K562 (cell line): Measurements from ENCODE around the gene HSPB8. TPM values are rescaled to one million over a fixed set of nuclear protein-coding genes. Genes with fewer than 3 reads are reported as not detected.

ENCODE experiments used
- ATAC-seq: fragments of 200-7000 bp; cut with Tn5 transposase; 3 replicates; pipeline ENCODE4 v1.9.1; 2020; ENCODE audit warnings: moderate library complexity
- BruUV-seq: library from RNA; stranded (reverse); fragments of 400-500 nt; replicated peaks from 2 replicates; lab custom pipeline; 2021; lab: Mats Ljungman, UMichigan
- CTCF ChIA-PET: fragments of 300-600 bp; formaldehyde crosslinking; extraction: SDS; loops from one replicate; lab custom pipeline; 2021; ENCODE audit warnings: low intra/inter-chr PET ratio; lab: Yijun Ruan, JAX
- POLR2A ChIA-PET: fragments of 300-600, 350-650 bp; sonication (Branson Sonifier 250); formaldehyde crosslinking; extraction: SDS; loops from one replicate; lab custom pipeline; 2021; ENCODE audit warnings: antibody characterized with exemption, inconsistent platforms; lab: Yijun Ruan, JAX
- DNase-seq, 4 experiments: peaks; one replicate each; pipeline versions ENCODE4 v3.0.0 to v3.0.0-alpha.2; 2011 to 2018; ENCODE audit warnings: low spot score in 3 of 4, mixed read lengths in 3 of 4; ENCODE audit errors: extremely low read depth in 1 of 4
- FAIRE-seq: peaks from 2 replicates; lab custom pipeline; 2011; peaks lifted over from hg19 to GRCh38; lab: Jason Lieb, UNC
- H2AFZ ChIP-seq: 2 replicates; pipeline ENCODE4 v1.6.0; 2011; ENCODE audit warnings: low read depth, low read length, control low read depth, inconsistent platforms
- H3K27ac ChIP-seq: fragments of 200-600 bp; 3 replicates; pipeline ENCODE4 v1.8.0; 2011; ENCODE audit warnings: low read depth, mild to moderate bottlenecking, control low read depth, inconsistent platforms, low read length, moderate library complexity, mixed read lengths; ENCODE audit errors: extremely low read depth
- H3K27me3 ChIP-seq, 2 experiments: fragments of 300-600 bp in 1 of 2; 2 replicates in 1 of 2; 3 replicates in 1 of 2; pipeline versions ENCODE4 v1.6.0 to v1.8.0; 2011; ENCODE audit warnings: inconsistent platforms in 2 of 2, low read length in 2 of 2, mild to moderate bottlenecking in 1 of 2, mixed read lengths in 1 of 2, moderate library complexity in 1 of 2; ENCODE audit not compliant: control insufficient read depth in 2 of 2, insufficient read depth in 2 of 2
- H3K36me3 ChIP-seq: fragments of 300-600 bp; 3 replicates; pipeline ENCODE4 v1.8.0; 2011; ENCODE audit warnings: mild to moderate bottlenecking, low read length, inconsistent platforms; ENCODE audit not compliant: control insufficient read depth, insufficient read depth
- H3K4me1 ChIP-seq, 2 experiments: fragments of 200-600 bp in 1 of 2; replicated peaks in 1 of 2; 2 replicates in 1 of 2; 3 replicates in 1 of 2; pipeline versions ENCODE4 v1.5.1 to v1.8.0; 2011; ENCODE audit warnings: inconsistent platforms in 2 of 2, low read length in 2 of 2, mild to moderate bottlenecking in 1 of 2, mixed read lengths in 1 of 2, moderate library complexity in 1 of 2; ENCODE audit not compliant: control insufficient read depth in 2 of 2, insufficient read depth in 2 of 2
- H3K4me2 ChIP-seq: 2 replicates; pipeline ENCODE4 v1.6.1; 2011; ENCODE audit warnings: low read length, control low read depth, inconsistent platforms, mixed read lengths; ENCODE audit not compliant: insufficient read depth
- H3K4me3 ChIP-seq: fragments of 200-600 bp; sonication (generic), shearing (Covaris generic); 2 replicates; pipeline ENCODE4 v1.5.1; 2016; ENCODE audit warnings: control low read depth, inconsistent platforms
- H3K79me2 ChIP-seq: fragments of 200-600 bp; 3 replicates; pipeline ENCODE4 v1.8.0; 2011; ENCODE audit warnings: low read length, inconsistent platforms; ENCODE audit not compliant: control insufficient read depth, insufficient read depth
- H3K9ac ChIP-seq, 2 experiments: 2 replicates each; pipeline versions ENCODE4 v1.6.0 to v1.6.1; 2011; ENCODE audit warnings: low read depth in 2 of 2, low read length in 2 of 2, control low read depth in 1 of 2, inconsistent platforms in 1 of 2, mild to moderate bottlenecking in 1 of 2, mixed read lengths in 1 of 2; ENCODE audit not compliant: insufficient read depth in 1 of 2
- H3K9me1 ChIP-seq: one replicate; pipeline ENCODE4 v1.6.0; 2011; ENCODE audit warnings: inconsistent platforms, mild to moderate bottlenecking, low read length, moderate library complexity; ENCODE audit not compliant: control insufficient read depth, insufficient read depth
- H3K9me3 ChIP-seq: replicated peaks from 2 replicates; pipeline ENCODE4 v1.5.1; 2011; ENCODE audit warnings: low read depth, low read length, inconsistent platforms; ENCODE audit not compliant: control insufficient read depth, insufficient read depth
- H4K20me1 ChIP-seq: replicated peaks from 2 replicates; pipeline ENCODE4 v1.6.1; 2011; ENCODE audit warnings: low read length, inconsistent platforms, mixed read lengths; ENCODE audit not compliant: control insufficient read depth, insufficient read depth
- ETS2 ChIP-seq: IDR thresholded peaks from 2 replicates; pipeline ENCODE4 v1.6.1; 2016; ENCODE audit warnings: borderline replicate concordance, missing genetic modification characterization, mild to moderate bottlenecking, moderate library complexity, missing compliant biosample characterization; ENCODE audit not compliant: poor library complexity, severe bottlenecking
- ETV5 ChIP-seq: sonication (generic); formaldehyde crosslinking; IDR thresholded peaks from 2 replicates; pipeline ENCODE4 v1.4.0; 2020; ENCODE audit warnings: low read depth, mild to moderate bottlenecking, missing genetic modification reagents
- ZBED1 ChIP-seq: IDR thresholded peaks from 2 replicates; pipeline ENCODE4 v1.6.1; 2014
- ZC3H11A ChIP-seq: IDR thresholded peaks from 2 replicates; pipeline ENCODE4 v1.6.1; 2012; ENCODE audit warnings: low read depth, low read length, improper control_type of control experiment
- ZC3H8 ChIP-seq: fragments of 450-650 bp; IDR thresholded peaks from 2 replicates; pipeline ENCODE4 v1.6.1; 2017
- ZNF124 ChIP-seq: sonication (generic); formaldehyde crosslinking; IDR thresholded peaks from 2 replicates; pipeline ENCODE4 v1.8.1; 2022; ENCODE audit warnings: missing genetic modification reagents
- ZNF263 ChIP-seq: sonication (generic); formaldehyde crosslinking; IDR thresholded peaks from 2 replicates; pipeline ENCODE4 v1.8.0; 2022; ENCODE audit warnings: mild to moderate bottlenecking, missing genetic modification reagents, borderline replicate concordance
- ZNF445 ChIP-seq: fragments of 250-450 bp; sonication (Bioruptor Pico); IDR thresholded peaks from 2 replicates; pipeline ENCODE4 v1.4.0; 2020; ENCODE audit warnings: low read depth, mild to moderate bottlenecking, moderate library complexity
- WGBS: fragments of 100-300 bp; shearing (Covaris generic); methylation state at CpG from one replicate; pipeline ENCODE4 v1.1.6; 2016; ENCODE audit warnings: low coverage, mixed read lengths; ENCODE audit not compliant: insufficient coverage; ENCODE audit errors: missing lambda C conversion rate; 5-methylcytosine and 5-hydroxymethylcytosine counted together
- in situ Hi-C: fragments of 300-500 bp; cut with MboI; formaldehyde crosslinking; loops from 4 replicates; pipeline ENCODE4 v1.15.0; 2018; ENCODE audit warnings: inconsistent platforms, mixed read lengths
- intact Hi-C: fragments of 100-400 bp; cut with micrococcal nuclease; formaldehyde crosslinking; loops from 2 replicates; pipeline ENCODE4 v1.14.2; 2022
- polyA plus RNA-seq, 8 experiments: library from polyadenylated mRNA; depleted of rRNA in 4 of 8; stranded (reverse) in 5 of 8; unstranded in 3 of 8; fragments of >200 nt; fragmentation: Nextera tagmentation in 2 of 8; fragmentation: Illumina TruSeq in 1 of 8; extraction: Ambion mirVana in 2 of 8; extraction: Trizol in 1 of 8; gene quantifications; 2 replicates each; pipeline versions ENCODE4 v1.2.1 to v1.2.3, GENCODE V29; 2011 to 2014; ENCODE audit warnings: inconsistent platforms in 1 of 8, missing spikeins in 1 of 8
- total RNA-seq, 7 experiments: library from RNA; depleted of rRNA in 6 of 7; stranded (reverse); fragments of >200 nt in 6 of 7; fragmentation: Illumina TruSeq in 2 of 7; extraction: Trizol in 2 of 7; gene quantifications; 2 replicates each; pipeline versions ENCODE4 v1.2.1 to v1.2.3, GENCODE V29; 2011 to 2021; ENCODE audit warnings: low replicate concordance in 1 of 7
- TF ChIP-seq, protein P1 (sequence below), 2 experiments: fragments of 150-350 bp in 1 of 2; IDR thresholded peaks; 2 replicates each; pipeline ENCODE4 v1.6.1; 2012 to 2016; ENCODE audit warnings: low read depth in 2 of 2, low read length in 2 of 2, mild to moderate bottlenecking in 1 of 2, moderate library complexity in 1 of 2
- TF ChIP-seq, protein P2 (sequence below): fragments of 450-650 bp; IDR thresholded peaks from 2 replicates; pipeline ENCODE4 v1.6.1; 2018; ENCODE audit warnings: mild to moderate bottlenecking, low read depth; ENCODE audit not compliant: partially characterized antibody

The HSPB8 gene
- total and polyA plus RNA-seq, 9 of the 15 experiments (the other 6 are each of a cell fraction or from before 2014, with no cell fraction given) = 0.13 TPM; not detected in 8

DNA sequence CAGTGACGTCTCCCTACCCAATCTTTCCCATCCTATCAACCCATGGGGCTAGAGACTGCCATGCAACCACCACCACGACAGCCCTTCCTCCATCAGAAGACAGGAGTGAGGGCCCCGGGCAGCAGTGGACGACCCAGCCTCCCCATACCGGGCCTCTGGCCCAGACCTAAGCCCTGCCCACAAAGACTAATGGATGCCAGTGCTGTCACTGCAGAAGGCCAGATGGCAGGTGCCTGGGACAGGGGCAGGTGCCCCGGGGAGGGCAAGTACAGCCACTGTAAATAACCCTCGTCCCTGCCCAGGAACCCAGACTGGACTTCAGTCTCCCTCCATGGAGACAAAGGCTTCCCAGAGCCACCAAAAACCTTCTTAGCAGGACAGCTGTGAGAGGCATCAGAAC is 20.3 kb upstream of the HSPB8 start:
- BruUV-seq = no TSS peak
- H3K27me3 ChIP-seq = peaks cover 0 to 2% of the 10 kb centered on the region in 2 experiments; a peak in 1 of 5 replicates
- H3K4me1 ChIP-seq = peaks cover 7 to 24% of the 10 kb centered on the region in 2 experiments; a peak in 4 of 5 replicates
- no peaks in the 10 kb centered on the region for H4K20me1 ChIP-seq
- no peaks in the 10 kb centered on the region for H3K79me2 ChIP-seq
- WGBS = 0% methylated on average over 7 of the region's 7 CpGs
- no peaks in the 10 kb centered on the region for H3K9me3 ChIP-seq
- FAIRE-seq (no peak), DNase-seq (no peak), ATAC-seq (no peak)
- intact Hi-C loops (no loop called here), in situ Hi-C loops (no loop called here)
- no peak overlapping the region for H3K27ac ChIP-seq
- no peaks in the 10 kb centered on the region for H3K36me3 ChIP-seq
- no peaks in the 10 kb centered on the region for H3K9me1 ChIP-seq
- H3K4me2 ChIP-seq = no peak overlapping the region
- H3K4me3 ChIP-seq = no peak overlapping the region
- no peak overlapping the region for H2AFZ ChIP-seq
- no peak overlapping the region for H3K9ac ChIP-seq
- ChIA-PET CTCF (no interaction called here), POLR2A (no interaction called here)
- TF ChIP-seq ZNF445 (CRISPR knock-in tag) (no peak), ZNF124 (CRISPR knock-in tag) (no peak), ZC3H8 (no peak), ZBED1 (no peak), ZNF263 (no peak), ETS2 (tag) (no peak), ZC3H11A (no peak), ETV5 (no peak)
- TF ChIP-seq, protein P1, sequence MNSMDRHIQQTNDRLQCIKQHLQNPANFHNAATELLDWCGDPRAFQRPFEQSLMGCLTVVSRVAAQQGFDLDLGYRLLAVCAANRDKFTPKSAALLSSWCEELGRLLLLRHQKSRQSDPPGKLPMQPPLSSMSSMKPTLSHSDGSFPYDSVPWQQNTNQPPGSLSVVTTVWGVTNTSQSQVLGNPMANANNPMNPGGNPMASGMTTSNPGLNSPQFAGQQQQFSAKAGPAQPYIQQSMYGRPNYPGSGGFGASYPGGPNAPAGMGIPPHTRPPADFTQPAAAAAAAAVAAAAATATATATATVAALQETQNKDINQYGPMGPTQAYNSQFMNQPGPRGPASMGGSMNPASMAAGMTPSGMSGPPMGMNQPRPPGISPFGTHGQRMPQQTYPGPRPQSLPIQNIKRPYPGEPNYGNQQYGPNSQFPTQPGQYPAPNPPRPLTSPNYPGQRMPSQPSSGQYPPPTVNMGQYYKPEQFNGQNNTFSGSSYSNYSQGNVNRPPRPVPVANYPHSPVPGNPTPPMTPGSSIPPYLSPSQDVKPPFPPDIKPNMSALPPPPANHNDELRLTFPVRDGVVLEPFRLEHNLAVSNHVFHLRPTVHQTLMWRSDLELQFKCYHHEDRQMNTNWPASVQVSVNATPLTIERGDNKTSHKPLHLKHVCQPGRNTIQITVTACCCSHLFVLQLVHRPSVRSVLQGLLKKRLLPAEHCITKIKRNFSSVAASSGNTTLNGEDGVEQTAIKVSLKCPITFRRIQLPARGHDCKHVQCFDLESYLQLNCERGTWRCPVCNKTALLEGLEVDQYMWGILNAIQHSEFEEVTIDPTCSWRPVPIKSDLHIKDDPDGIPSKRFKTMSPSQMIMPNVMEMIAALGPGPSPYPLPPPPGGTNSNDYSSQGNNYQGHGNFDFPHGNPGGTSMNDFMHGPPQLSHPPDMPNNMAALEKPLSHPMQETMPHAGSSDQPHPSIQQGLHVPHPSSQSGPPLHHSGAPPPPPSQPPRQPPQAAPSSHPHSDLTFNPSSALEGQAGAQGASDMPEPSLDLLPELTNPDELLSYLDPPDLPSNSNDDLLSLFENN (IDR thresholded peaks at IDR 0.05; ENCODE audit: low read depth in 2 of 2, low read length in 2 of 2) = no peak
- TF ChIP-seq, protein P2, sequence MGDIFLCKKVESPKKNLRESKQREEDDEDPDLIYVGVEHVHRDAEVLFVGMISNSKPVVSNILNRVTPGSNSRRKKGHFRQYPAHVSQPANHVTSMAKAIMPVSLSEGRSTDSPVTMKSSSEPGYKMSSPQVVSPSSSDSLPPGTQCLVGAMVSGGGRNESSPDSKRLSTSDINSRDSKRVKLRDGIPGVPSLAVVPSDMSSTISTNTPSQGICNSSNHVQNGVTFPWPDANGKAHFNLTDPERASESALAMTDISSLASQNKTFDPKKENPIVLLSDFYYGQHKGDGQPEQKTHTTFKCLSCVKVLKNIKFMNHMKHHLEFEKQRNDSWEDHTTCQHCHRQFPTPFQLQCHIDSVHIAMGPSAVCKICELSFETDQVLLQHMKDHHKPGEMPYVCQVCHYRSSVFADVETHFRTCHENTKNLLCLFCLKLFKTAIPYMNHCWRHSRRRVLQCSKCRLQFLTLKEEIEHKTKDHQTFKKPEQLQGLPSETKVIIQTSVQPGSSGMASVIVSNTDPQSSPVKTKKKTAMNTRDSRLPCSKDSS = no peak
